HL-60/S4 treated with phorbol 12-myristate 13-acetate at 8.2 ng/mL for 4 days and 3 days (cell line): Measurements from ENCODE around the gene DTX4.

ENCODE experiments used
- in situ Hi-C: fragments of 300-500 bp; cut with MboI; formaldehyde crosslinking; loops from 2 replicates; pipeline ENCODE4 v1.15.0; 2022; ENCODE audit warnings: low sequenced_read_pairs

DTX4 gene

DNA sequence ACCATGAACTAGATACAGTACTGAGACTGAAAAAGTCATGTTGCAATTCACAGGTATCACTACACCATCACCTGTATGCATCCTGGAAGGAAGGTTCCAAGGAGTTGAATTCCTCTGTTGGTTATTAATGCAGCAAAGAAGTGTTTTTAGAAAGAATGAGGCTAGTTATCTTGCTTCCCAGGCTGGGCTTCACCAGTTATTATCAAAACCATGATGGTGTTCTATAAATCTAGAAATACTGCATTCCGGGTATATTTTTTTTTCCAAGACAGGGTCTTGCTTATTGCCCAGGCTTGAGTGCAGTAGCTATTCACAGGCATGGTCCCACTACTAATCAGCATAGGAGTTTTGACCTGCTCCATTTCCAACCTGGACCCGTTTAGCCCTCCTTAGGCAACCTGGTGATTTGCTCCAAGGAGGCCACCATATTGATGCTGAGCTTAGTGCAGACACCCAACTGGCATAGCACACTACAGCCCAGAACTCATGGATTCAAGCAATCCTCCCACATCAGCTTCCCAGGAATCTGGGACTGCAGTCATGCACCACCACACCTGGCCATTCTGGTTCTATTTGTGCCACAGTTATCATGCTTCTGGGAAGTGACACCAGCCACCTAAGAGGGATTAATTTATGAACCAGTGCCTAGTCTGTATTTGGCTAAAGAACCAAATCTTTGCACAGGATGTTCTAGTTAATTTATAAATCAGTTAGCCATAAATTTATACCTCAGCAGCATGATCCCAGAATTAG is 42.4 kb downstream of the DTX4 start:
- in situ Hi-C loops: loop anchor here (25.0 kb wide), 1 partner anchor 102 kb away; the partner anchor contains the start of gene FAM111B

DNA sequence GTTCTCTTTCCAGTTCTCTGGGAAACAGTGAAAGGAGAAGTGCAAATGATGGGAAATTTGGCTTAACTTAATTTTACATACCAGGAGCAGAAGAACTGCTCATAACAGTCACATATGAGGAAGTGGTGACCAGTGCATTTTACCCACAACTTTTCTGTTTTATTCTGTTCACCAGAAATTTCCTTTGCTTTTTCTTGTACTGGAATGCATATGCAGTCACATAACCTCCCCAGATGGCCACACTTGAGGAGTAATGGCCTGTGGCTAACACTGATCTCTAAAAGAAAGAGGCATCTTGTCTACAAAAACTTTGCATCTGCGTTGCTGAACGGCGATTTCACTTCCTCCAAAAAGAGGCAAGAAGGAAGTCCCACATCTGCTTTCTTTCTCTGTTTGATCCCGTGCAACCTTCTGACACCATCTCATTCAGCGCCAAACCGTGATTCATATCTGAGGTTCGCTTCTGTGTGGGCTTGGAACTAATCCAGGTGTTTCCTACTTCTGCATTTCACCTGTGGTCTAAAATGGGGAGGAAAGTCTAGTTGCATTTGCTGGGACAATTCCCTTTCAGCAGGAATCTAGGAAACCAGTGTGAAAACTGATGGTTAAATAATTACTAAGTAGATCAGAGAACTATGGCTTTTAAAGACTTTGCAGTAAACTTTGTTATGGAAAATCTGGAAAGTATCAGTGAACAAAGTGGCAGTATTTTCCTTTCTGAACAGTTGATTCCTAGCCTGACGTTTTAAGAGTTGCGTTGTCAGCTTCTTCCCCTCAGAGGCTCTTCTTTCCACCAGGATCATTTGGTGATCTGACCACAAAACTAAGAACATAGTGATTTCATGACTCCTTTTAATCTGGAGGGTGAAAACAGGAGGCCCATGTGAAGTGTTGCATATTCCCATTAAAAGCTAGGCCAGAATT is 45.0 kb downstream of the DTX4 start:
- in situ Hi-C loops: loop anchor here (25.0 kb wide), 1 partner anchor 105 kb away; the partner anchor contains the start of gene FAM111B

DNA sequence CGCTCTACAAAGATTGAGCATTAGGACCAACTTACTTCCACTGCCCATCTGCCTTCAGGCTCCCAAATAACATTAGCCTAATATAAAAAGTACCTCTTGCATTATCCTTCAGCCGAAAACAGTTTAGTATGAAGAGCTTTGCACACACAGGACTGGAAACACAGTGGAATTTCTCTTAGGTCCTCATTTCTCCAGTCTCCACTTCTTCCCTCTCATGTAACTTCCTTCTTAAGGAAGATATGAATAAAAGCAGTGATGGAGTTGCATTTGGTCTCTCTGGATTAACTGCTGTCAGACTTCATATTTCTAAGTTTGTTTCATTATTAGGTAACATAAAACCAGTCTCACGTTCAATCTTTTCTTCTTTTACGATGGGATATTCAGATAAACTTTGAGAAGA is 46.4 kb downstream of the DTX4 start:
- in situ Hi-C loops: loop anchor here (25.0 kb wide), 1 partner anchor 106 kb away; the partner anchor contains the start of gene FAM111B

DNA sequence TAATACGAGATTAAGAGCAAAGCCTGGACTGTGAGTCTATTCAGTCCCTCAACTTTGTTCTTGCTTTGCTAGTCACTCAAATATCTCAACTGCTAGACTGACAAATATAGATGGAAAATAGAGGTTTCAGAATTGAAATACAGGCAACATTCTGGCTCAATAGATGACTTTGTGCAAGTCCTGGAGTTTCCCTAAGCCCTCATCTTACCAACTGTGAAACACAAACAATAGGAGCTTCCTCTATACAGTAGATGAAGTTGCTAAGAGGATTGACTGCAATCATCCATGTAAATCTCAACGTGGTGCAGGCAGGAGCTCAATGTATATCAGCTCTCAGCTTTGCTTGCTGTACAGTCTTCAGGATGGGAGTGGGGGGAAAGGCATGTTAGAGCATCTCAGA is 47.0 kb downstream of the DTX4 start:
- in situ Hi-C loops: loop anchor here (25.0 kb wide), 1 partner anchor 107 kb away; the partner anchor contains the start of gene FAM111B

DNA sequence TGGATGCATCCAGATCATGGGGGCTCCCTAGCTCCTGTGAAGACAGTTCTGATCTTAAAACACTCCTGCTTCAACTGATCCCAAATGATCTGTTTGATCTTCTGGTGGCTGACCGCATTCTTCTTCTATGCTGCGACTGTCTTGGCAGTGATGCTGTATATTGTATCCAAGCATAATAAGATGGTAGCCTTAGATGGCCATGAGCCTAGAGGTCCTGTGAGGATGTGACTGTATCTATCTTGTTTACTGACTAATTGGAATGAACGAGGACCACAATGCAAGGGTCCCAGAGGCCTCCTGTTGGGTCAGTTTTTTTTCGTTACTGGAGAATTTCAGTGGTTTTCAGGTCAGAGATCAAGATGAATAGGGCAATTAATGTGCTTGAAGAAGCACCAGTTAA is 47.9 kb downstream of the DTX4 start:
- in situ Hi-C loops: loop anchor here (25.0 kb wide), 1 partner anchor 108 kb away; the partner anchor contains the start of gene FAM111B

DNA sequence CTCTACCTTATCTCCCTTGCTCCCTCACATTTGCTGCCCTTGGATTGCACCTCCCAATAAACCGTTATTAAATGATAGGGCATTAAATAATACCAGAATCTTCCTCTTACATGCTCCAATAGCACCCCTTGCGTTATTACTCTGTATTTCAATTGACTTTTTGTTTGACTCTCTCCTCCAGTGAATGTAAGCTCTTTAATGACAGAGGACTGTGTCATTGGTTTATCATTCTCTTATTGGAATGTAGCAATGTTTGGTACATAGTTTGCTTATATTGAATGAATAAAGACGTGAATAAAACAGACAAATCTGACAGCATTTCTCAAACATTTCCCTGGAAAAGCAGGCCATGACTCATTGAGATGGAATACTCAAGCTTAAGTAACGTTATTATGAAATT is 49.5 kb downstream of the DTX4 start:
- in situ Hi-C loops: loop anchor here (25.0 kb wide), 1 partner anchor 109 kb away; the partner anchor contains the start of gene FAM111B

DNA sequence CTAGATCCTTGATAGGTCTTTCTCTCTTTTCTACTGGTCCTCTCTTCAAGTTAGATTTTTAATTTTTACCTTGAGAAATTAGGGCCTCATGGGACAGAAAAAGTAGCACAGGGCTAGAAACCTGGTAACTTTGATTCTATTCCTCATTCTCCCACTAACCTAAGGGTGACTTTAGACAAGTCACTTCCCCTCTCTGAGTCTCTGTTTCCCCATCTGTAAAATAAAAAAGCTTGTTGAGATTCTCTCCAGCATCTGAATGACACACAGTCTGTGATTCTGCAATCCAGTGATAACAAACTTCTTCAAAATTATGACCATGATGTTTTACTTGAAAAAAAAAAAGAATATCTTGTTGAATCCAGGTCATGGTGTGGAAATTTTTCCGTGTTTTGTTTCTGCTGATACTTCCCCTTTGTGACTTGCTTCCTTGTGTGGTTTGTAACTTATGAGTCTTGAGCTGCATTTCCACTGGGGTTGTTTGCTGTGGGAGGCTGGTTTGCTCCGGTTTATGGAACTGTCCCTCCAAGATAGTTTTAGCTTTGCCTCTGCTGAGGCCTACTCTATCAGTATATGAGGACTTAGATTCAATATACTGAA is 50.6 kb downstream of the DTX4 start:
- in situ Hi-C loops: loop anchor here (25.0 kb wide), 1 partner anchor 110 kb away; the partner anchor contains the start of gene FAM111B

DNA sequence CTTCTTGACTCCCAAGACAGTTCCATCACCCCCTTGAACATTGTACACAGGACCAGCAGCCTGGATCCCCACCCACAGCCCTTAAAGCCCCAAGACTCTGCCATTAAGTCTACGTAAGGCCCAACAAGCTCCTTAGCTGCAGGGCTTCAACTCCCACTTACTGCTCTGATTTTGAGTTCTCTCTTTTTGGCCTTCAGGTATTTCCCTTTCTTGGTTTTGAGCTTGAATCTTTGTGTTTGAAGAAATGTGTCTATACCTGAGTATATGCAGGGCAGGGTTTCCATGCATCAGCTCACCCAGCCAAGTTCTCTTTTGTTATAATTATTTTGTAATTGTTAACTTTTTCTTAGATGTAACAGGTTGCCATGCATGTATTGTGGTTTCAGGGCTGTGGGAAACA is 51.2 kb downstream of the DTX4 start:
- in situ Hi-C loops: loop anchor here (25.0 kb wide), 1 partner anchor 111 kb away; the partner anchor contains the start of gene FAM111B

DNA sequence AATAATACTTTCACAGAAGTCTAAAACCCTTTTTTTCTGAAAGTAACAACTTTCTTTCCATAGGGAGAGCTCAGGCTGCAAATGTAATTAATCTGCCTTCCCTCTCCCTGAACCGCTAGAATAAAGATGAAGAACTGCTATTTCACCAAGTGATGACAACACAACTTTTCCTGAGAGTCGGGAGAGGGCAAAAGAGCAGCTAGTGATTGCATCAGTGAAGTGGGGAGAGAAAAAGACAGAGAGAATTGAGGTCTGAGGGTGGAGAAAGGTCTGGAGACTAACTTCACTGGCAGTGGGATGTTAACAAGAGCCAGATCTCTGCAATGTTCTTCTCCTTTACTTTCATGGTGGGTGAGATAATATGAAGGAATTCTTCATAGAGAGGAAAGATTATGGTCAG is 51.7 kb downstream of the DTX4 start:
- in situ Hi-C loops: loop anchor here (25.0 kb wide), 1 partner anchor 111 kb away; the partner anchor contains the start of gene FAM111B

DNA sequence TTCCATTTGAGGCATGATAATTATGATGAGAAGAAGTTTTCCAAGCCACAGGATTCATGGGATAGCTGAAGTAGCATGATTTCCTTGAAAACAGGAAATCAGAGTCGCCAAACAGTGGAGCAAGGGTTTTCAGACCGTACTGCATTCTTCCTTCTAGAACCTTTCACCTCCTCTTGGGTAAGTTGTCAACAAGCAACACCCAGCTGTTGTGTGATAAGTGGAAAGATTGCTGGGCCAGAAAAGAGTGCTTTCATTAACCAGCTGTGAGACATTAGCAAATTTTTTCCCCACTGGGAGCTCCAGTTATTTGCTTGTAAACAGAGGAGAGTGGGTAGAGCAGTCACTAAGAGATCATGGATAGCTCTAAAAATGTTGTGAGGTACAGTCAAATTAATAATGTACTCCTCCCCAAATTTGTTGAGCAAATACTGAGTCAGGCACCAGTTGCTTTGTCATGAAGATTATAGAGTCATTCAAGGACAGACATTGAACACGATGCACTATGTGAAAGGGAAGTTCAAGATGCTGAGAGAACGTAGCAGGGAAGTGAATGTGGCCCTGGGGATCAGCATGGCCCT is 52.5 kb downstream of the DTX4 start:
- in situ Hi-C loops: loop anchor here (25.0 kb wide), 1 partner anchor 112 kb away; the partner anchor contains the start of gene FAM111B

DNA sequence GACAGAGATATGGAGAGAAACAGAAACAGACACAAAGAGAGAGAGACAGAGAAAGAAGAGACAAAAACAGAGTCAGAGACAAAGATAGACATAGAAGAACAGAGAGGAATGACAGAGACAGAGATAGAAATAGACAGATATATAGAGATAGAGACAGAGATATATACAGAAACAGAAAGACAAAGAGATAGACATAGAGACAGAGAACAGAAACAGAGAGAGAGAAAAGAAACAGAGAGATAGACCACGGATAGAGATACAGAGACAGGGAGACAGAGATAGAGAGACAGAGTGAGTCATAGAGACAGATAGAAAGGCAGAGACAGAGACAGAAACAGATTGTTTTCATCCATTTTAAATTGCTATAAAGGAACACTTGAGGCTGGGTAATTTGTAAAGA is 53.1 kb downstream of the DTX4 start:
- in situ Hi-C loops: no loop called here

DNA sequence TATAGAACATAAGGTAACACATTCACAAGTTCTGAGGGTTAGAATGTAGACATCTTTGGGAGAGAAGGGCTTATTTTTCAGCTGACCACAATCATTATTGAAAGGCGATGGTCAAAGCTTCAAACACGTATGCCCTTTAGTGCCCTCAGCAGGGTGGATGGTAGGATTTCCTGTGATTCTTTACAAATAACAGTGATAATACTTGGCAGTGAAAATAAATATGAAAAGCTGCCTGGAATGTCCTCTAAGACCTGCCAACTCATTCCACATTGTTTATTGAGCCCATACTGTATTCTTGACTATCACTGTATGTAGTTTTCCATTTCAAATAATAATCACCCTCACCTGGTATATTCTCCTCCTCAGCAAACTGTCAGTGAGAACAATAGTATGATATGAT is 54.5 kb downstream of the DTX4 start:
- in situ Hi-C loops: no loop called here

DNA sequence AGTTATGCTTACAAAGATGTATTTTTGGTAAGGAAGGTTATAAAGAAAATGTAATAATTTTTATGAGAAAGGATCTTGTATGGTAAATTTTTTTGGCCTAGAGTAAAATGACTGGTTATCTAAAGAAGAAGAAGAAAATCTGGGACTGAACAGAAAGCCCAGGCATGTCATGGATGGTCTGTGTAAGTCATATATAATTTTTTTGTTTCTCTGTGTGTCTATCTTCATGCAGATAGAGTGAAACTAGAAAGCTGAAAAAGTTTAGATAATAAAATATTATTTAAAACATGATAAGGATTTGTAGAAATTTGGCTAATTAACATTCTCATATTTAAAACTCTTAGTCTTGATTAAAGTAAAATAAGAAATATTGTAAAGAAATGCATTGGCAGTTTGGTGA is 68.4 kb downstream of the DTX4 start:
- in situ Hi-C loops: no loop called here

DNA sequence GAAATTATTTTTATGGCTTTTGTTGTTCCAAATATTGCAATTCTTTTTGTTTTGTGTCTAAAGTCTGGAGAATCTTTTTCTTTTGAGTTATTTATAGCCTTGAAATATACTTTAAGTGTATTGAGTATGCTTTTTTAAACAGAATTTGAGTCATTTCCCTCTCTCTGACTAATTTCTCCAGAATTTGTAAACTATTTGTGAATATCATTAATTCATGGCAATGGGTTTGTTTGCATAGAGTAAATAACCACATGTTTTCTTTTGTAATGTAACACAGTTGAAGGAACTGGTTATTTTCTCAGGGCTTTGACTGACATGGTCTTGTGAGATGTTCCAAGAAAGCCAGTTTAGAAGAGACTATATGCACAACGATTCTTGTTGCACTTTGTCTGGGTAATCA is 71.7 kb downstream of the DTX4 start:
- in situ Hi-C loops: no loop called here

DNA sequence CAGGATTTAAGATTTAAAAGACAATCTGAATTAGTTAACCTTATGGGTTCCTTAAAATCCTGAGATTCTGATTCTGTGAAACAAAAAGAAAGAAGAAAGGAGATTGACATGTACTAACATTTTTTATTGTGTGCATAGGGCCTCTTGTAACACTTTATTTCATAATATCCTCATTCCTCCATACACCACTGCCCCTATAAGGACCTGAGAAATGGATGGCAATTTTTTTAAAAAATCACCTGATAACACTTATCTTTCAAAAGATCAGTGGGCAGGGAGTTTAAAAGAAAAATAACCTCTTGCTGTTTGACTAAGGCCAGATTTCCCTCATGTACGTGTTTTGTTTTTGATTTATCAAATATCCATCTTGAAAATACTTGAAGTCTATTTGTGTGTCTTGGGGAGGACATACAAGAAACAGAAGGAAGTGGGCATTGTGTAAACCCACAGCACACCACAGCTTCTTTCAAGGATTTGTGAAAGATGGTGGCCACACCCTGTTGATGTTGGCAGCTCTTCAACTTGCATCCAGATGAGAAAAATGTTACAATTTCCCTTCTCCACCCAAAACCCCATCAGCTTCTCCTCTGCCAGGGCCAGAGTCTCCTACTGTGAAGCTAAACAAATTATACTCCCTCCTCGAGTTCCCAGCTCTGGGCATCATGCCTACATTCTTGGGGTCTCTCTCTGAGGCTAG is 75.7 kb downstream of the DTX4 start:
- in situ Hi-C loops: no loop called here

DNA sequence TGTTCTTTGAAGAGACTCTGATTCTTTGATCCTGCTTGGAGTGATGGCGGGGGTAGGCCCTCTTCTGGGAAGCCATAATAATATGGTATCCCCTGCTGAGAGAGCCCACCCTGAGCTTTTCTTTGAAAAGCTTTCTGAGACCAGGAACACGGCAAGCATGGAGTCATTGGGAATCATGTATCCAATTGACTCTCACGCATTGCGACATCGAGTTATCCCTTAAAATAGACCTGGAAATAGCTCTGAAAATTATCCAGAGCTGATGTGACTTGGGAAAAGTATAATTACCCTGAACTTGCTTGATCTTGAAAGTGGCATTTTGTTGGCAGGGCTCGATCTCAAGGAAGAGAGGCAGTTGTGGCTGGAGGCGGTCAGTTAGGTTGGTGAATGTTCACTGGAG is 77.6 kb downstream of the DTX4 start:
- in situ Hi-C loops: no loop called here

DNA sequence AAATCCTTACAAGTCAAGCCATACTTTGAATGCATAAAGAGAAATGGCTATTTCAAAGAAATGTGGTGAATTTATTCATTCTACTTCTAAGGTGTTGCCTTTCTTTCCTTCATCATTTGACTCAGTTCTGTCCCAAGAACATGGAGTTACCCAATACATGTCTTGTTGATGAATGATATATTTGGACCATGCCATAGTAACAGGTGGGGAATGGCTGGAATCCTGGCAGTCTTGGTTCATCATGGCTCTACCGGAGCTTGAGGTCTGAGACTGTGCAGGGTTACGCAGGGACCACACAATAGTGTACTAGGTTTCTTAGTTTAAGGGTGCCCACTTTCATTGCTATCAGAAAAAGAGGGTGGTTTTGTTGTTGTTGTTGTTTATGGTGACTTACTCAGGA is 81.1 kb downstream of the DTX4 start:
- in situ Hi-C loops: no loop called here

DNA sequence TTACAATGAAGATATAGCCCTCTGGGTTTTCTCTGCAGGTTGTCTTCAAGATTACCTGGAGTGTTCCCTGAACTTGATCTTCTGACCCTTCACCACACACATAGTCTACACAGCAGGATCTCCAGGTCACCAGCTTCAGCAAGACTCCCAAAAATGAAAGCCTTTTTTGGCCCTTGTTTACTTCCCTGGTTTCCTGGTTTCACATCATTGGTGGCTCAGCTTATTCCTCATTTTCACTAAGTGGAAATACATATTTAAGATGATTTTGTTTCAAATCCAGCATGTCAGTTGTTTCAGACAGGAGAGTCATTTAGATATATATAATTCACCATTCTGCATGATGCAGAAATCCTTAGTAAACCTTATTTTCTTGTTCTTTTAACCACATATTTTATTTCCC is 82.4 kb downstream of the DTX4 start:
- in situ Hi-C loops: no loop called here

DNA sequence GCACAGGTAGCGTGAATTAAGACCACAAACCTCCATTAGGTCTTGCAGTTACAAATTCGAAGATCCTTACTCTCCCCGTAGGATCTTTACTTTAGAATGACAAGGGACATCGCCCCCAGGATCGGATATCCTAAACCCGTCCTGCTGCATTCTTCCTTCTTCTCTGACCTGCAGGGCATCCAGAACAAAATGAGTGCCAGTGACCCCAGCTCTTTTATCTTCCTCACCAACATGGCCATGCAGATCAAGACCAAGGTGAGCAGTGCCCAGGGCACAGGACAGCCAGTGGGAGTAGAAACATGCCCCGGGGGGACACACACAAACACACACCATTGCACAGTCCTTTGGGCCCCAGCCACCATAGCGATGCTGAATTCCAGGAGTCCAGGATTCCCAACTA is 83.3 kb downstream of the DTX4 start:
- in situ Hi-C loops: no loop called here
